ENCODE results near the gene MAP3K13.
"Not testable (repeated sequence)": the region's sequence is repeated elsewhere in the genome, so short reads cannot be mapped to it uniquely, and the experiment has no call there.

The MAP3K13 gene

DNA sequence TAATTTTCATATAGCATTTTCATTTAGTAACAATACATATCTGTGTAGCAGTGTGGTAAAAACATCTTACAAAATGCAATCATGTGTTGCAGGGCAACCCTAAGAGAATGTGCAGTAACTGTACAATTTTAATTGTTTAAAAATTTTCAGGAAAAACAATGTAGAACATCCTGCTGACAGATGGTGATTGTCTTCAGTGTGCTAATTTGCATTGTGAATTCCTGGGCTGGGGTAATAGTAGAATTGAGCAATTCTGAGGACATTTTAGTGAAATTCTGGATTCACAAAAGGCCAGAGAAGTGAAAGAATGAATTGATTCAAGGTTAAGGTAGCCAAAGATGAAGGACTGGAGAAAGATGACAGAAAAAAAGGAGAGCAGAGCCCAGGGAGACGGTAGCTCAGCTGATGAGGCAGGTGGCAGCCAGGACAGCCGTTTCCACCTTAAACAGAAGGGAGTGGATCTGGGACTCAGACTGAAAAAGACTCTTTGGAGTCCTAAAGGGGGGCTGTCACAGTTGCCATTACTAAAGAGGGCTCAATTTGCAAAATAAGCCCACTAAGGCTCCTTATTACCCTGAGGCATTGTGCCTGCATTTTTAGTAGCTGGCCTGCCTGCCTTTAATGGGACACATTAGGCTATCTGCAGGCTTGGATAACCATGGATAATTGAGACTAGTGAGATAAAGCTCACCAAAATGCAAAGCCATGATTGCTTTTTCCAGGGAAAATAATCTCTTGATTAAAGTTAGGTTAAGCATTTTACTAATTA, 8.6 kb downstream of the MAP3K13 start:
- TF ChIP-seq EZH2 (IDR thresholded peaks at IDR 0.05) = no peak
- no peak for TF ChIP-seq FOXP2 (optimal IDR thresholded peaks at IDR 0.05; ENCODE audit: control extremely low read depth, extremely low read length, insufficient read depth)
- no peaks in the 10 kb centered on the region for H3K9me3 ChIP-seq (ENCODE audit: low read depth, low read length)

DNA sequence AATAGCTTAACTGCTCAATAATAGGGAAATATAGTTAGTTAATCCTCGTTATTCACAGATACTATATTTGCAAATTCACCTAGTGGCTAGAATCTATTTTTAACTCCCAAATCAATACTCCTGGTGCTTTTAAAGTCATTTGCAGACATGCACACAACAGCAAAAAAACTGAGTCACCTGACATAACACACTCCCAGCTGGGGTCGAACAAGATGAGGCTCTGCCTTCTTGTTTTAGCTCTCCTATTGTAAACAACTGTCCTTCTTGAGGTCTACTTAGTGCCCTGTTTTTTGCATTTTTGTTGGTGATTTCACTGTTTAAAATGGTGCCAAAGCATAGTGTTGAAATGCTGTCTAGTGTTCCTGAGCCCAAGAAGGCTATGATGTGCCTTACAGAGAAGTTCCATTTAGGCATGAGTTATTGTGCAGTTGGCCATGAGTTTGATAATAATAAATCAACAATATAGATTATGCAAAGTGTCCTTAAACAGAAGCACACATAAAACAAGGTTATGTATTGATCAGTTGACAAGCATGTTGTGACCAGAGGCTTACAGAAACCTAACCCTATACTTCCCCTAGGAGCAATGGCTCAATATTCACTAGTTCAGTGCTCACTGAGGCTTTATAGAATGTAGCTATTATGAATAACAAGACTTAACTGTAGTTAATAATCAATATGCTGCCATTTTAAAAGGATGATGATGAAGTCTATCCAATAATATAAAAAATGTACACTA, 18.6 kb downstream of the MAP3K13 start:
- H3K4me3 ChIP-seq = no peak overlapping the region
- TF ChIP-seq FOXP2 (optimal IDR thresholded peaks at IDR 0.05; ENCODE audit: control extremely low read depth, extremely low read length, insufficient read depth) = no peak
- no peak for TF ChIP-seq POLR2AphosphoS5 (IDR thresholded peaks at IDR 0.05; ENCODE audit: borderline replicate concordance, low read depth, low read length)
- TF ChIP-seq EZH2 (IDR thresholded peaks at IDR 0.05) = no peak

More for the DNA sequence above, 8.6 kb downstream of the MAP3K13 start:
- no peak for DNase-seq (ENCODE audit: low read depth, low spot score)
- Histone ChIP-seq H3K4me3 (no peak overlapping the region), H3K36me3 (ENCODE audit: insufficient read depth, low read length) (no peaks in the 10 kb centered on the region), H3K9ac (ENCODE audit: insufficient read length) (no peak overlapping the region), H3K27ac (no peak overlapping the region)

DNA sequence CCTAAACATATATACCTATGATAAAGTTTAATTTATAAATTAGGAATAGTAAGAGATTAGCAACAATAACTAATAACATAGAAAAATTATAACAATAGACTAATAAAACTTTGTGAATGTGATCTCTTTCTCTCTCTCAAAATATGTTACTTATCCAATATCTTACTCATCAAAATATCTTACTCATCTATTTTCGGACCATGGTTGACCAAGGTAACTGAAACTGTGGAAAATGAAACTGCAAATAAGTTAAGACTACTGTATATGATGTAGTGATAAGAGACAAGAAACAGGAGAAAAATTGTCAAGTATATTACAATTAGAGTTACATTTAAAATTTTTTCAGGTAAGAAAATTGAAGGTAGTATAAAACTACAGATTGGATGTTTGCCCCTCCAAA, 19.2 kb downstream of the MAP3K13 start:
- Histone ChIP-seq H3K36me3 (ENCODE audit: insufficient read depth, low read length) (no peaks in the 10 kb centered on the region), H3K4me3 (no peak overlapping the region), H3K27ac (no peak overlapping the region), H3K9me3 (ENCODE audit: low read depth, low read length) (no peaks in the 10 kb centered on the region), H3K9ac (ENCODE audit: insufficient read length) (no peak overlapping the region)
- TF ChIP-seq FOXP2 (optimal IDR thresholded peaks at IDR 0.05; ENCODE audit: control extremely low read depth, extremely low read length, insufficient read depth) = no peak
- TF ChIP-seq POLR2AphosphoS5 (IDR thresholded peaks at IDR 0.05; ENCODE audit: borderline replicate concordance, low read depth, low read length) = no peak
- TF ChIP-seq EZH2 (IDR thresholded peaks at IDR 0.05) = no peak
- no peak for DNase-seq (ENCODE audit: low read depth, low spot score)

More for the DNA sequence above, 18.6 kb downstream of the MAP3K13 start:
- Histone ChIP-seq H3K27ac (no peak overlapping the region), H3K9me3 (ENCODE audit: low read depth, low read length) (no peaks in the 10 kb centered on the region), H3K36me3 (ENCODE audit: insufficient read depth, low read length) (no peaks in the 10 kb centered on the region), H3K9ac (ENCODE audit: insufficient read length) (no peak overlapping the region)
- no peak for DNase-seq (ENCODE audit: low read depth, low spot score)

DNA sequence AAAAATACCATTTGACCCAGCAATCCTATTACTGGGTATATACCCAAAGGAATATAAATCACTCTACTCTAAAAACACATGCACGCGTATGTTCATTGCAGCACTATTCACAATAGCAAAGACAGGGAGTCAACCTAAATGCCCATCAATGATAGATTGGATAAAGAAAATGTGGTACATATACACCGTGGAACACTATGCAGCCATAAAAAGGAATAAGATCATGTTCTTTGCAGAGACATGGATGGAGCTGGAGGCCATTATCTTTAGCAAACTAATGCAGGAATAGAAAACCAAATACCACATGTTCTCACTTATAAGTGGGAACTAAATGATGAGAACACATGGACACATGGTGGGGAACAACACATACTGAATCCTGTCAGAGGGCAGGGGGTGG, 23.6 kb downstream of the MAP3K13 start:
- DNase-seq (ENCODE audit: low read depth, low spot score); H3K9me3 ChIP-seq (ENCODE audit: low read depth, low read length); H3K36me3 ChIP-seq (ENCODE audit: insufficient read depth, low read length); H3K27ac ChIP-seq; H3K4me3 ChIP-seq; H3K9ac ChIP-seq (ENCODE audit: insufficient read length): not testable (repeated sequence)

DNA sequence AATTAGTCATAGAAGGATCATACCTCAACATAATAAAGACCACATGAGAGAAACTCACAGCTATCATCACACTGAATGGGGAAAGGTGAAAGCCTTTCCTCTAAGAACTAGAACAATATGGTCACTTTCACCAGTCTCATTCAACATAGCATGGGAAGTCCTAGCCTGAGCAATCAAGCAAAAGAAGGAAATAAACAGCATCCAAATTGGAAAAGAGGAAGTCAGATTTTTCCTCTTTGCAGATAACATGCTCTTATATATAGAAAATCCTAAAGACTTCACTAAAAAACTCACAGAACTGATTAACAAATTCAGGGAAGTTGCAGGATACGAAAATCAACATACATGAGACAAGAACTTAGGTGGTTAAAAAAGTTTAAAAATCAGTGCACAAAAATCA, 24.7 kb downstream of the MAP3K13 start:
- no peaks in the 10 kb centered on the region for H3K9me3 ChIP-seq (ENCODE audit: low read depth, low read length)
- H3K9ac ChIP-seq (ENCODE audit: insufficient read length) = no peak overlapping the region
- no peak overlapping the region for H3K4me3 ChIP-seq
- H3K36me3 ChIP-seq (ENCODE audit: insufficient read depth, low read length) = no peaks in the 10 kb centered on the region
- no peak for TF ChIP-seq EZH2 (IDR thresholded peaks at IDR 0.05)
- no peak for TF ChIP-seq POLR2AphosphoS5 (IDR thresholded peaks at IDR 0.05; ENCODE audit: borderline replicate concordance, low read depth, low read length)
- TF ChIP-seq FOXP2 (optimal IDR thresholded peaks at IDR 0.05; ENCODE audit: control extremely low read depth, extremely low read length, insufficient read depth) = no peak
- no peak overlapping the region for H3K27ac ChIP-seq
- DNase-seq (ENCODE audit: low read depth, low spot score) = no peak

DNA sequence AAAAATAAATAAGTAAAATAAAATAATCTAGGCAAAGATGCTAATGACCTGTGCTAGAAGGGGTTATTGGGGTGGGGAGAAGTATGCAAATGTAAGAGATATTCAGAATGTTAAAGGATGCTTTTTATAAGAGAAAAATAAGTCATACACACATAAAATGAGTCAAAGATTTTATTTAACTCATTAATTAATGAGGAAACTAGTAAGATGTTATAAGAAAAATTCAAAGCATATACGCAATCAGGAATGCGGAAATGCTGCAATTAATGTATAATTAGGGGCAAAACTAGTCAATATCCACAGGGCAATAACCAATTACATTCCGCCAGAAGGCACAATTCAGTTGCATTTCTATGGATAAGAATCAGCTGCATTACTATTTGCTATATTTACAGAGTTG, 30.1 kb downstream of the MAP3K13 start:
- H3K9me3 ChIP-seq (ENCODE audit: low read depth, low read length) = no peaks in the 10 kb centered on the region
- TF ChIP-seq EZH2 (IDR thresholded peaks at IDR 0.05) (no peak), FOXP2 (optimal IDR thresholded peaks at IDR 0.05; ENCODE audit: control extremely low read depth, extremely low read length, insufficient read depth) (no peak), POLR2AphosphoS5 (IDR thresholded peaks at IDR 0.05; ENCODE audit: borderline replicate concordance, low read depth, low read length) (no peak)

DNA sequence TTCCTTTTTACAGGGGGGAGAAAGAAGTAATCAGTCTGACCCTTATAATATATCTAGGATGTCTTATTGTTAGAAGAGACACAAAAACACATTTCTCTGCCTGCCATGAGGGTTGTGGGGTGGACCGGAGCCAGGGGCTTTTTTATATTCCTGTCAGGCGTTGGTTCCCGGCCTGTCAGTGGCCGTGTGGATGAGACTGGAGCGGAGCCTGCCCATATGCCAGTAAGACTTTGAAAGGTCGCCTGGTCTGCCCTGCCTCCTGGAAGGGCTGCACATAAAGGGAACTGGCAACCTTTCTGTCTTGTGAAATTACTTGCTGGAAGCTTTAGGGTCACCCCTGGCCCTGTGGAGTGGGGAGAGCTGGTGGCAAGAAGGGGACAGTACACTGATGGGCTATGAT, 34.7 kb downstream of the MAP3K13 start:
- TF ChIP-seq POLR2AphosphoS5 (IDR thresholded peaks at IDR 0.05; ENCODE audit: borderline replicate concordance, low read depth, low read length) (no peak), EZH2 (IDR thresholded peaks at IDR 0.05) (no peak), FOXP2 (optimal IDR thresholded peaks at IDR 0.05; ENCODE audit: control extremely low read depth, extremely low read length, insufficient read depth) (no peak)

More for the DNA sequence above, 30.1 kb downstream of the MAP3K13 start:
- Histone ChIP-seq H3K36me3 (ENCODE audit: insufficient read depth, low read length) (no peaks in the 10 kb centered on the region), H3K9ac (ENCODE audit: insufficient read length) (no peak overlapping the region), H3K27ac (no peak overlapping the region), H3K4me3 (no peak overlapping the region)
- no peak for DNase-seq (ENCODE audit: low read depth, low spot score)

DNA sequence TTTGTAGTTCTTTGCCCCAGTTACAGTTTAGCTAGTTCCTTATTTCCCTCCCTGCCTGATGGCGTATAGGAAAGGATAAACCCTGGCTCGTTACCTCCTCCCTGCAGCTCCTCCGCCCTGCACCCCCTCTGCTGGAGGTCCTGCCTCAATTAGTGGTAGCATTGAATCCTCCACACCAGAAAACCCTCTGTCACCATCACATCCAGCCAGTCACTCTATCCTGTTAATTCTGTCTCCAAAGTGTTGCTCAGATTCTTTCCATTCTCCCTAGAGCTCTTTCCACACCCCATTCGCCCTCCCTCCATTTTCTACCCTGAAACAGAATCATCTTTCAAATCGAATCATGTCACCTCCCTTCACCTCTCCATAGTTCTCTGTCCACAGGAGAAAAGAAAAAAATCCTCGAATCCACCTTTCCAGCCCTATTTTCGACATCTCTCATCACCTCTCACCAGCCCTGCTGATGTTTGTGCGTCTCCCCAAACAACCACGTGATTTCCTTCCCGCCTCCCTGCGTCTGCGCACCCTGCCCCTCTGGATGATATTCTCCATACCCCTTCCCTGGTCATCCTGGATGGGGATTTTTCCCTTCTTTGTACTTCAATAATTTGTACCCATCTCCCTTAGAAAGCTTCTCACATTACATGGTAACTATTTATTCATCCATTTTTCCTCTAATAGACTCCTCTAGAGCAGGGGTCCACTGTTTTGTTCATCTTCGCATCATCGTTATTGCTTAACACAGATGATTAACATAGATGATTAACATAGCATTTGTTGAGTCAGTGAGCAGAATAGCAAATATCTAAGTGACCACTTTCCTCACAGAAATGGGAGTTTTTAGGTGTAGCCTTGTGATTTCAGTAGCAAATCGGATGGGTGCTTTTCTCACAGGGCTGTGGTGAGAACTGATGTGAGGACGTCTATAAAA, 37.1 kb downstream of the MAP3K13 start:
- Histone ChIP-seq H3K27ac (no peak overlapping the region), H3K9me3 (ENCODE audit: low read depth, low read length) (no peaks in the 10 kb centered on the region), H3K36me3 (ENCODE audit: insufficient read depth, low read length) (no peaks in the 10 kb centered on the region), H3K4me3 (no peak overlapping the region), H3K9ac (ENCODE audit: insufficient read length) (no peak overlapping the region)
- TF ChIP-seq POLR2AphosphoS5 (IDR thresholded peaks at IDR 0.05; ENCODE audit: borderline replicate concordance, low read depth, low read length) (no peak), EZH2 (IDR thresholded peaks at IDR 0.05) (no peak), FOXP2 (optimal IDR thresholded peaks at IDR 0.05; ENCODE audit: control extremely low read depth, extremely low read length, insufficient read depth) (no peak)
- no peak for DNase-seq (ENCODE audit: low read depth, low spot score)

More for the DNA sequence above, 34.7 kb downstream of the MAP3K13 start:
- H3K4me3 ChIP-seq = no peak overlapping the region
- no peaks in the 10 kb centered on the region for H3K36me3 ChIP-seq (ENCODE audit: insufficient read depth, low read length)
- H3K9ac ChIP-seq (ENCODE audit: insufficient read length) = no peak overlapping the region
- H3K27ac ChIP-seq = no peak overlapping the region
- DNase-seq (ENCODE audit: low read depth, low spot score) = no peak
- H3K9me3 ChIP-seq (ENCODE audit: low read depth, low read length) = no peaks in the 10 kb centered on the region
